Measurements from ENCODE around the gene SLC9A7. TPM values are rescaled to one million over a fixed set of nuclear protein-coding genes. Genes with fewer than 3 reads are reported as not detected.

Gene SLC9A7
- total and polyA plus RNA-seq, 2 experiments from 2014 or later = 2.5 to 15.4 TPM

DNA sequence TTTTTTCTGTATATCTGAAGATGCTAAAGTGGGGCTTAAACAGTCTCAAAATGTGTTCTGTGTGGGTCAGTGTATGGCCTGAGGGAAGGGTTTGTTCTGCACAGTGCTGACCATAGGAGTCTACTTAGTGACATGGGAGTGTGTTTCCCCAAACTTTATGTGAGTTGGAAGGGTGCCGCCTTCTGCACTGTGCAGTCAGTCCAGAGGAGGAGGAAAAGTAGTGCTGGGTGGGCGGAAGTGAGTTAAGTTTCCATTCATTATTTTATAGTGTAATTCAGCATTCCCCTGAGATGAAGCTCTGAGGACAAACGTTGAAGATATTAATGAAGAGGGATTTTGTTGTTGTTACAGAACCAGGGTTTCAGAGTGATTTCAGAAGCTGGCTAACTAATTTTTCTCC is 182.5 kb downstream of the SLC9A7 start (continued):
- TF ChIP-seq, protein P1, sequence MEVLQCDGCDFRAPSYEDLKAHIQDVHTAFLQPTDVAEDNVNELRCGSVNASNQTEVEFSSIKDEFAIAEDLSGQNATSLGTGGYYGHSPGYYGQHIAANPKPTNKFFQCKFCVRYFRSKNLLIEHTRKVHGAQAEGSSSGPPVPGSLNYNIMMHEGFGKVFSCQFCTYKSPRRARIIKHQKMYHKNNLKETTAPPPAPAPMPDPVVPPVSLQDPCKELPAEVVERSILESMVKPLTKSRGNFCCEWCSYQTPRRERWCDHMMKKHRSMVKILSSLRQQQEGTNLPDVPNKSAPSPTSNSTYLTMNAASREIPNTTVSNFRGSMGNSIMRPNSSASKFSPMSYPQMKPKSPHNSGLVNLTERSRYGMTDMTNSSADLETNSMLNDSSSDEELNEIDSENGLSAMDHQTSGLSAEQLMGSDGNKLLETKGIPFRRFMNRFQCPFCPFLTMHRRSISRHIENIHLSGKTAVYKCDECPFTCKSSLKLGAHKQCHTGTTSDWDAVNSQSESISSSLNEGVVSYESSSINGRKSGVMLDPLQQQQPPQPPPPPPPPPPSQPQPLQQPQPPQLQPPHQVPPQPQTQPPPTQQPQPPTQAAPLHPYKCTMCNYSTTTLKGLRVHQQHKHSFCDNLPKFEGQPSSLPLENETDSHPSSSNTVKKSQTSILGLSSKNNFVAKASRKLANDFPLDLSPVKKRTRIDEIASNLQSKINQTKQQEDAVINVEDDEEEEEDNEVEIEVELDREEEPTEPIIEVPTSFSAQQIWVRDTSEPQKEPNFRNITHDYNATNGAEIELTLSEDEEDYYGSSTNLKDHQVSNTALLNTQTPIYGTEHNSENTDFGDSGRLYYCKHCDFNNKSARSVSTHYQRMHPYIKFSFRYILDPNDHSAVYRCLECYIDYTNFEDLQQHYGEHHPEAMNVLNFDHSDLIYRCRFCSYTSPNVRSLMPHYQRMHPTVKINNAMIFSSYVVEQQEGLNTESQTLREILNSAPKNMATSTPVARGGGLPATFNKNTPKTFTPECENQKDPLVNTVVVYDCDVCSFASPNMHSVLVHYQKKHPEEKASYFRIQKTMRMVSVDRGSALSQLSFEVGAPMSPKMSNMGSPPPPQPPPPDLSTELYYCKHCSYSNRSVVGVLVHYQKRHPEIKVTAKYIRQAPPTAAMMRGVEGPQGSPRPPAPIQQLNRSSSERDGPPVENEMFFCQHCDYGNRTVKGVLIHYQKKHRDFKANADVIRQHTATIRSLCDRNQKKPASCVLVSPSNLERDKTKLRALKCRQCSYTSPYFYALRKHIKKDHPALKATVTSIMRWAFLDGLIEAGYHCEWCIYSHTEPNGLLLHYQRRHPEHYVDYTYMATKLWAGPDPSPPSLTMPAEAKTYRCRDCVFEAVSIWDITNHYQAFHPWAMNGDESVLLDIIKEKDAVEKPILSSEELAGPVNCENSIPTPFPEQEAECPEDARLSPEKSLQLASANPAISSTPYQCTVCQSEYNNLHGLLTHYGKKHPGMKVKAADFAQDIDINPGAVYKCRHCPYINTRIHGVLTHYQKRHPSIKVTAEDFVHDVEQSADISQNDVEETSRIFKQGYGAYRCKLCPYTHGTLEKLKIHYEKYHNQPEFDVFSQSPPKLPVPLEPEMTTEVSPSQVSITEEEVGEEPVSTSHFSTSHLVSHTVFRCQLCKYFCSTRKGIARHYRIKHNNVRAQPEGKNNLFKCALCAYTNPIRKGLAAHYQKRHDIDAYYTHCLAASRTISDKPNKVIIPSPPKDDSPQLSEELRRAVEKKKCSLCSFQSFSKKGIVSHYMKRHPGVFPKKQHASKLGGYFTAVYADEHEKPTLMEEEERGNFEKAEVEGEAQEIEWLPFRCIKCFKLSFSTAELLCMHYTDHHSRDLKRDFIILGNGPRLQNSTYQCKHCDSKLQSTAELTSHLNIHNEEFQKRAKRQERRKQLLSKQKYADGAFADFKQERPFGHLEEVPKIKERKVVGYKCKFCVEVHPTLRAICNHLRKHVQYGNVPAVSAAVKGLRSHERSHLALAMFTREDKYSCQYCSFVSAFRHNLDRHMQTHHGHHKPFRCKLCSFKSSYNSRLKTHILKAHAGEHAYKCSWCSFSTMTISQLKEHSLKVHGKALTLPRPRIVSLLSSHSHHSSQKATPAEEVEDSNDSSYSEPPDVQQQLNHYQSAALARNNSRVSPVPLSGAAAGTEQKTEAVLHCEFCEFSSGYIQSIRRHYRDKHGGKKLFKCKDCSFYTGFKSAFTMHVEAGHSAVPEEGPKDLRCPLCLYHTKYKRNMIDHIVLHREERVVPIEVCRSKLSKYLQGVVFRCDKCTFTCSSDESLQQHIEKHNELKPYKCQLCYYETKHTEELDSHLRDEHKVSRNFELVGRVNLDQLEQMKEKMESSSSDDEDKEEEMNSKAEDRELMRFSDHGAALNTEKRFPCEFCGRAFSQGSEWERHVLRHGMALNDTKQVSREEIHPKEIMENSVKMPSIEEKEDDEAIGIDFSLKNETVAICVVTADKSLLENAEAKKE (CRISPR knock-in tag; IDR thresholded peaks at IDR 0.05) = no peak
- TF ChIP-seq CREB1 (CRISPR knock-in tag; IDR thresholded peaks at IDR 0.05; ENCODE audit: low read depth) = no peak

DNA sequence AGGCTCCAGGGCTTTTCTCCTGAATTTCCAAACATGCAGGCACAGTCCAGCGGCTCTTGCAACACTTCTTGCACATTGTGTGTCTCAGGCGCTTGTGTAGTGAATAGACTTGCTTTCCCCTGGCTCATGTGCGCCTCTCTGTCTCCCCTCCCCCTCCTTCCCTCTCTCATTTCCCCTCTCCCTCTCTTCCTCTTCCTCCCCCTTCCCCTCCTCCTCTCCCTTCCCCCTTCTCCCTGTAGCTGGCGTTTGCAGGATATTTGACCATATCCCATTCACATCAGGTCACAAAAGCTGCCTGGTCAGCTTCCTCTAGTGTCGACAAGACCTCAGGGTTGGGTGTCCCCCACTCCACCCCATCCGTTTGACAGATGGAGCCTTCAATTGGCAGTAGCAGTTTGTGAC is 182.9 kb downstream of the SLC9A7 start:
- H3K79me2 ChIP-seq (replicated peaks; ENCODE audit: insufficient read depth) = peaks cover 54% of the 10 kb centered on the region
- H3K4me1 ChIP-seq (ENCODE audit: insufficient read depth) = peaks cover 10% of the 10 kb centered on the region; the same call in 1 of the 2 replicates
- no peak overlapping the region for H3K27ac ChIP-seq (ENCODE audit: low read depth)
- H3K4me1 Mint-ChIP-seq = peaks cover 32% of the 10 kb centered on the region
- peak overlapping the region; percentile 73 for H3K4me3 ChIP-seq
- no peak overlapping the region for H2AFZ ChIP-seq
- peaks cover 19% of the 10 kb centered on the region for H3K36me3 Mint-ChIP-seq (ENCODE audit: low read depth)
- no peaks in the 10 kb centered on the region; the same call in 2 of the 3 replicates for H3K9me3 Mint-ChIP-seq
- no peaks in the 10 kb centered on the region for H3K36me3 ChIP-seq (ENCODE audit: insufficient read depth)
- DNase-seq (ENCODE audit: low spot score) (peak; percentile 17), ATAC-seq (no peak)
- no peak overlapping the region for H3K27ac Mint-ChIP-seq
- H3K4me3 Mint-ChIP-seq = peak overlapping the region; percentile 89
- no peaks in the 10 kb centered on the region for H3K9me2 ChIP-seq (ENCODE audit: insufficient read depth)
- no peaks in the 10 kb centered on the region for H4K20me1 ChIP-seq (replicated peaks; ENCODE audit: insufficient read depth)
- peaks cover 18% of the 10 kb centered on the region; the same call in 1 of the 2 replicates for H3K27me3 ChIP-seq (ENCODE audit: insufficient read depth)
- peaks cover 11% of the 10 kb centered on the region for H3K27me3 Mint-ChIP-seq (ENCODE audit: insufficient read depth, low read depth, poor library complexity)
- H3F3A ChIP-seq (replicated peaks; ENCODE audit: low read depth) = no peaks in the 10 kb centered on the region
- H3K4me2 ChIP-seq = peak overlapping the region; percentile 86
- no peak for TF ChIP-seq ZNF114 (CRISPR knock-in tag; IDR thresholded peaks at IDR 0.05)
- TF ChIP-seq, protein P1 (CRISPR knock-in tag; IDR thresholded peaks at IDR 0.05) = no peak
- no peak for TF ChIP-seq CREB1 (CRISPR knock-in tag; IDR thresholded peaks at IDR 0.05; ENCODE audit: low read depth)
- TF ChIP-seq, protein P2, sequence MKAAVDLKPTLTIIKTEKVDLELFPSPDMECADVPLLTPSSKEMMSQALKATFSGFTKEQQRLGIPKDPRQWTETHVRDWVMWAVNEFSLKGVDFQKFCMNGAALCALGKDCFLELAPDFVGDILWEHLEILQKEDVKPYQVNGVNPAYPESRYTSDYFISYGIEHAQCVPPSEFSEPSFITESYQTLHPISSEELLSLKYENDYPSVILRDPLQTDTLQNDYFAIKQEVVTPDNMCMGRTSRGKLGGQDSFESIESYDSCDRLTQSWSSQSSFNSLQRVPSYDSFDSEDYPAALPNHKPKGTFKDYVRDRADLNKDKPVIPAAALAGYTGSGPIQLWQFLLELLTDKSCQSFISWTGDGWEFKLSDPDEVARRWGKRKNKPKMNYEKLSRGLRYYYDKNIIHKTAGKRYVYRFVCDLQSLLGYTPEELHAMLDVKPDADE (IDR thresholded peaks at IDR 0.05) = no peak
- TF ChIP-seq STAT1 (IDR thresholded peaks at IDR 0.05; ENCODE audit: unreplicated experiment) = no peak
- no peak for TF ChIP-seq POLR2AphosphoS5 (IDR thresholded peaks at IDR 0.05; ENCODE audit: low read depth)
- no peak for TF ChIP-seq ZNF331 (CRISPR knock-in tag; IDR thresholded peaks at IDR 0.05; ENCODE audit: low read depth)

All from GM23338 (cell line).